NK-92 treated with Interleukin-12 subunit alpha and Interleukin-12 subunit beta, amount 100 ng/mL, for 24 hours (cell line): Measurements from ENCODE around the gene INAFM2.

ENCODE experiments used
- DNase-seq: peaks from one replicate; lab custom pipeline; 2025; lab: John Stamatoyannopoulos, UW

Gene INAFM2

DNA sequence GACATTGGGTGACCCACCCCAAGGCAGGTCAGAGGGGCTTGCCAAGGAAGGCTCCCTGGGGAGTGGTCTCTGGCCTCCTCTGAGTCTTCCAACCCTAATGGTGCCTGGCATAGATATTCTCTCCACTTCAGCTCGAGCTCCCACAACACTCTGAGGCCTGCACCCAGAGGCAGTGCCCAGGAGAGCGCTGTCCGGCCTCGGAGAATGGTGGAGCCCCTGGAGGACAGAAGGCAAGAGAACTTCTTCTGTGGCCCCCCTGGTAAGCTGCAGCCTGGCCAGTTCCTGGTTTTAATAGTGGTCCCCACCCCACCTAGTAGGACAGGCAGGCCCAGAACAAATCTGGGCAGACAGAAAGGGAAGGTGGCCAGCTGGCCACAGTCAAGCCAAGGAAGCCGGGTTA is 41.5 kb downstream of the INAFM2 start:
- no peak for DNase-seq

DNA sequence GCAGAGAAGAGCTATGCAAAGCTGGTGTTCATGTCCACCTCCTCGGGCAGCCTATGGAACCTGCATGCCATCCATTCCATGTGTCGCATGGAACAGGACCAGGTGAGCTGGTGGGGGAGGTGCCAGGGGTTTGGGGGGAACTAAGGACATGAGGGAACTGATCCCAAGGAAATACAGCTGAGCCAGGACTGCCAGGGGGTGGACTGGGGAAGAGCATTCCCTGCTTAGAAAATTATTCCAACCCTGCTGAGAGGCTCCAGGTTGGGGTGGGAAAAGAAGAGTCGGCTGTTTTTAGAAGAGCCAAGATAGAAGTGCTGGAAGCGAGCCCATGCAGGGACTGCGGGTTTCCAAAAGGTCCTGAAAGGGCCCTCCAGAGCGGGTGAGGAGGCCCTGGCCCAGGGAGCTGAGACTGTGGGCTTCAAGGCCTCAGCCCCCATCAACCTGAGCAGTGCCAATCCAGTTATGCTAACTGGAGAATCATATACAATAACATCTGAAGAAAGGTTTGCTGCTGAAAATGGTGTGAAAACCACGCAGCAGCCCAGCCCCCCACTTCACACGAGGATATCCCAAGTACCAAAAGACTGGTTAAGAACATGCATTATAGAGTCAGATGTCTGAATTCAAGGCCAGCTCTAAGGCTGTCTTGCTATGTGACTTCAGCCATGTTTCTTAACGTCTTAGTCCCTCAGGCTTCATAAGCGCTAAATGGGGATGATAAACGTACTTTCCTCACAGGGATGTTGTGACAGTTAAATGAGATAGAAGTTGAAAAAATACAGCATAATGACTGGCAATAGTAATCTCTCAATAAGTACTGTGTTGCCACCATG is 42.3 kb downstream of the INAFM2 start:
- no peak for DNase-seq

DNA sequence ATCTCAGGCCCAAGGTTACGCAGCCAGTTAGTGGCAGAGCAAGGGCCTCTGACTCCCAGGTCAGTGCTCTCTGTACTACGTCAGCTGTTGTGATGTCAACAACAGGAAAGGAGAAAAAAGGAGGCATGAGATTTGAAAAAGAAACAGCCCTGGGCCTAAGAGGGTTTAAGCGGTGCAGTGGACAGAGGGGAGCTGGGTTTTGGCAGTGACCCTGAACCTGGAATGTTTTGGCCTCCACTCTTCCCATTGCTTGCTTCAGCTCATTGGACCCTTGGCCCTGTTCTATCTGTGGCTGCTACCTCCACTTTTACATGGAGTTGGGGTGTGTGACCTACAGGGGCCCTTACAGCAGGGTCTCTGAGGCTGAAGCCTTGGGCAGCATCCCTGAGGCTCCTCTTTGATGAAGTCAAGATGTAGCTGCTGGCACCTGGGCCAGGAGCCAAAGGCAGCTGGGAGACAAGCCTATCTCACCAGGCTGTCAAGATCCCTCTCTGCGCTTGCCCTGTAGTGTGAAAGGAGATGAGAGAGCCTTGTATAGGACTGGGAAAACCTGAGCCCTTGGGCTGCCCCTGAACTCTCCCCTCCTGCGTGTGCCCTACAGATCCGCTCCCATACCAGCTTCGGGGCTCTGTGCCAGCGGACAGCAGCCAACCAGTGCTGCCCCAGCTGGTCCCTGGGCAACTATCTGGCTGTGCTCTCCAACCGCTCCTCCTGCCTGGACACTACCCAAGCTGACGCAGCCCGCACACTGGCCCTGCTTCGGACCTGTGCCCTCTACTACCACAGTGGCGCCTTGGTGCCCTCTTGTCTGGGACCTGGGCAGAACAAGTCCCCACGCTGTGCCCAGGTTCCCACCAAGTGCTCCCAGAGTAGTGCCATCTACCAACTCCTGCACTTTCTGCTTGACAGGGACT is 43.2 kb downstream of the INAFM2 start:
- no peak for DNase-seq

- DNase-seq = no peak
Observed at GRCh38 chr15:40367371-40367685, 43.8 kb downstream of the INAFM2 start.

DNA sequence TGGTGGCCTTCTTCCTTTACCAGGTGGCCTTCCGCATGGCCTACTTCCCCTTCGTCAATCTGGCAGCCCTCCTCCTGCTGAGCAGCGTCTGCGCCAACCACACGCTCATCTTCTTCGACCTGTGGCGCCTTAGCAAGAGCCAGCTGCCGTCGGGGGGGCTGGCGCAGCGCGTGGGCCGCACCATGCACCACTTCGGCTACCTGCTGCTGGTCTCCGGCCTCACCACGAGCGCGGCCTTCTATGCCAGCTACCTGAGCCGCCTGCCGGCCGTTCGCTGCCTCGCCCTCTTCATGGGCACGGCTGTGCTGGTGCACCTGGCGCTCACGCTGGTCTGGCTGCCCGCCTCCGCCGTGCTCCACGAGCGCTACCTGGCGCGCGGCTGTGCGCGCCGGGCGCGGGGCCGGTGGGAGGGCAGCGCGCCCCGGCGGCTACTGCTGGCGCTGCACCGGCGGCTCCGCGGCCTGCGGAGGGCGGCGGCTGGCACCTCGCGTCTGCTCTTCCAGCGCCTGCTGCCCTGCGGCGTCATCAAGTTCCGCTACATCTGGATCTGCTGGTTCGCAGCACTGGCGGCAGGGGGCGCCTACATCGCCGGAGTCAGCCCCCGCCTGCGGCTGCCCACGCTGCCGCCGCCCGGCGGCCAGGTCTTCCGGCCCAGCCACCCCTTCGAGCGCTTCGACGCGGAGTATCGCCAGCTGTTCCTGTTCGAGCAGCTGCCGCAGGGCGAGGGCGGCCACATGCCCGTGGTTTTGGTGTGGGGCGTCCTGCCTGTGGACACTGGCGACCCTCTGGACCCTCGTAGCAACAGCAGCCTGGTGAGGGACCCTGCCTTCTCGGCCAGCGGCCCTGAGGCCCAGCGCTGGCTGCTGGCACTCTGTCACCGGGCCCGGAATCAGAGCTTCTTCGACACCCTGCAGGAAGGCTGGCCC is 44.5 kb downstream of the INAFM2 start:
- peak; percentile 63 for DNase-seq

- DNase-seq = no peak
Observed at GRCh38 chr15:40368719-40369473, 45.4 kb downstream of the INAFM2 start.

GRCh38 chr15:40369474-40369869 is 46.0 kb downstream of the INAFM2 start:
- no peak for DNase-seq

DNA sequence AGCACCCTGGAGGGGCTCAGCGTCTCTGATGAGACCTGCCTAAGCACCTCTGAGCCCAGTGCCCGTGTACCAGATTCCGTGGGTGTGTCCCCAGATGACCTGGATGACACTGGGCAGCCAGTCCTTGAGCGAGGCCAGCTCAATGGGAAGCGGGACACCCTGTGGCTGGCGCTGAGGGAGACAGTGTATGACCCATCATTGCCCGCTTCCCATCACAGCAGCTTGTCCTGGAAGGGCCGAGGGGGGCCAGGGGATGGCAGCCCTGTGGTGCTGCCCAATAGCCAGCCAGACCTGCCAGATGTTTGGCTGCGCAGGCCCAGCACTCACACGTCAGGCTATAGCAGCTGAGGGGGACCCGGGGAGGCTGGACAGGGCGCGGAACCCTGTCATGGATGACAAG is 46.5 kb downstream of the INAFM2 start:
- no peak for DNase-seq

DNA sequence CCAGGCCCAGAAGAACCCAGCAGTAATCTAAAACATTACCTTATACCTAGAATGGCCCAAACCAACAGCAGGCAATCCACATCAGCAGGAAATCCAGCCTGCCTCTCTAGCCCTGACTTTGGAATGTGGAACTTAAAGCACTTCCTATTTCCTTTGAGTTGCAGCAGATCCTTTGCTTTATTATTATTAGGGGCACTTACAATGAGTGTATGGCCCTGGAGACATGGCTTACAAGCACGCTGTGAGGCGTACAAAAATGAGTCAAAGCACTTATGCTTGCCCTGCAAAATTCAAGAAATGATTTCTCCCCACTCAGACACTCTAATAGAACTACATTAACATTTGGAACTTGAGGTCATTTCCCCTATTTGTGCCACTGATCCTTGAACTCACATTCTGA is 49.5 kb downstream of the INAFM2 start:
- DNase-seq = no peak
